ENCODE measurements around the gene AR.
A peak's percentile ranks its signal among the peaks of the same experiment; 100 is the strongest.

Gene AR

DNA sequence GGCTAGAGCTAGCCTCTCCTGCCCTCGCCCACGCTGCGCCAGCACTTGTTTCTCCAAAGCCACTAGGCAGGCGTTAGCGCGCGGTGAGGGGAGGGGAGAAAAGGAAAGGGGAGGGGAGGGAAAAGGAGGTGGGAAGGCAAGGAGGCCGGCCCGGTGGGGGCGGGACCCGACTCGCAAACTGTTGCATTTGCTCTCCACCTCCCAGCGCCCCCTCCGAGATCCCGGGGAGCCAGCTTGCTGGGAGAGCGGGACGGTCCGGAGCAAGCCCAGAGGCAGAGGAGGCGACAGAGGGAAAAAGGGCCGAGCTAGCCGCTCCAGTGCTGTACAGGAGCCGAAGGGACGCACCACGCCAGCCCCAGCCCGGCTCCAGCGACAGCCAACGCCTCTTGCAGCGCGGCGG is at the start of gene AR:
Gene AR, plus strand, starts transcription at position 204 of the 400 bp plus-strand sequence. CDS start 1,126 bp downstream, outside the sequence.
- no peak for DNase-seq

DNA sequence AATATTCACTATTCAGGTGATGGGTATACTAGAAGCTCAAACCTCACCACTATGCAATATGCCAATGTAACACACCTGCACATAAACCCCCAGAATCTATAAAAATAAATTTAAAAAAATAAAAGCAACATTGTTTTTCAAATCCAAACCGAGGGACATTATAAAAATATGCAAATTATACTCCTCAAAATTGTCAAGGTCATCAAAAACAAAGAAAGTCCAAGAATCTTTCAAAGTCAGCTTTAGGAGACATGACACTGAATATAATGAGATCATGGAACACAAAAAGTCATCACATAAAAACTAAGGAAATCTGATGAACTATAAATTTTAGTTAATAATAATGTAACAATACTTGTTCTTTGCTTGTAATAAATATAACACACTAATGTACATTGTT is 43.2 kb upstream of the AR start:
- no peak for DNase-seq

DNA sequence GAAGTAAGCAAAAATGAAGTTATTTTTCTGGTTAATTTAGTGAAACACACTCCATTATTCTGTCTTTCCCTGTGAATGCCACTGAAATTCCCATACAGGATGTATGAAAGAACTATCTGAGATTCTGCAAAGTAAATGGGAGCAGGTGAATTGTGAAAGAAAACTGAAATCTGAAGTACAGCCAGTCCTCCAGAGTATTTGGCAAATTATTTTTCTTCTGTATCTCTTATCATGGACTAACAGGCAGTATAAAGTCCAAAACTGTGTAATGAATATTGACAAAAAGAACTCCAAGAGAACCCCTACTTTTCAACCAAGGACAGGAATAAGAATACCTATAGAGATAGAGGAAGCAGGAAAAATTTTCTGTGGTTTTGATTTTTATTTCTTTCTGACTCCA is 40.8 kb upstream of the AR start:
- no peak for DNase-seq

DNA sequence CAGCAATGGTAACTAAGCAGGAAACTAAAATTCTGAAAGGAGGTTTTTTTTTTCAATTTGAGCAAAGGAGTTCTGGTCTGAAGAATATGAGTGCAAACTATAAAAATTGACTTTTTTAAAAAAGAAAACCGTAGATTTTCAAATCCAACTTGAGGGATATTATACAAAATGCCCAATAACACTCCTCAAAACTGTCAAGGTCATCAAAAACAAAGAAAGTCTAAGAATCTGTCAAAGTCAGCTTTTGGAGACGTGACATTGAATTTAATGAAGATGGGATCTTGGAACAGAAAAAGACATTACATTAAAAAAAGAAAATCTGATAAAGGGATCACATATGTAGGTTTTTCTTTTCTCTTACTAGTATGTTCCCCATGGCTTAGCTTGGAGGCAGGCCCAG is 40.4 kb upstream of the AR start:
- DNase-seq: no peak

- no peak for DNase-seq
These were observed 23.1 kb upstream of the AR start for GRCh38 chrX:67520671-67521070.

- no peak for DNase-seq
These were observed 20.7 kb upstream of the AR start for GRCh38 chrX:67523002-67523681.

GRCh38 chrX:67523932-67524331 is 19.9 kb upstream of the AR start:
- DNase-seq: no peak

- no peak for DNase-seq
These were observed 19.4 kb upstream of the AR start for GRCh38 chrX:67524428-67524827.

DNA sequence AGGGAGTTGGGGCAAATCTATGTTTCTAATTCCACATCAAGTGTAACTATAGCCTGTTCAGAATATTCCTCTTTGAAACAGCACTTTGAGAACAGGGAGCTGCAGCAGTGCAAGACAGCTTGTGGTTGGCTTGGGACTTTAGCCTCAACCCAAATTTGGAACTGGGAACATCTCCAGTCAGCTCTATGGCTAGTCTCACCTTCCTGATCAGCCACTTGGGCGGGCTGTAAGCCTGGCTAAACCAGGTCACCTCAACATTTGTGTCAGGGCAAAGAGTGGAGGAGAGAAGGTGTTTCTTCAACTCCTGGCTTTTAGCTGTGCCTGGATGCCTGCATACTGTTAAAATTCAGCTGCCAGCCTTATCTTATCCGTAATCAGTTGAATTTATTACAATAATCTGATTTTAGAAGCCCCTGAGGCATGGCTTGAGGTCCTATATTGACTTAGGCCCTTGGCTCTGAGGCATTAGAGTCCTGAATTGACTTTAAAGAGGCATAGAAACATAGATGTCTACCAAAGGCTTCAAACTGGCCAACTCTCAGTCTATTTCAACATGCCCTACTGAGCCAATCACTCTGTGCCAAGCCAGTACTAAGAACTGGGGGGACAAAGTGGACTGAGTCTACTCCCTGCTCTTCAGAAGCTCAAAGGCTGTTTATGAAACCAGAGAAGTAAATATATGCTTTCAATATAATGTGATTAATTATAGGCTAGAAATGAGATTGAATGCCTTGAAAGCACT is 18.7 kb upstream of the AR start:
- DNase-seq: no peak

GRCh38 chrX:67536564-67536963 is 7.3 kb upstream of the AR start:
- no peak for DNase-seq

DNA sequence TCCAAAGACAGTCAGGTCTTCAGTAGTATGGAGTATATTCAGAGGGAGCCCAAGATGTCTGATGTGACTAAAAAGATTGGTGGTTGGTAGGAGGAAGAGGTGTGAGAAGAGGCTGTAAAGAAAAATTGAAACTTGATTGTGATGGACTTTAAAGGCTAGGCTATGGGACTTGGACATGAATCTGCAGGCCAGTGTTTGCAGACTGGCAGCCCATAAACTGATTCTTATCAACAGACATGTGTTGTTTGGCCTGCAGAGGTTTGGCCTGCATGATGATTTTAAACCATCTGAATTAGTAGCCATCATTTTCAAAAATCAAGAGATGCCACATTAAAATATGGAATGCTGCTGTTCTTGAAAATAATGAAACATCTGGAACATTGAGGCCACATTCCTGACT is 5.4 kb upstream of the AR start:
- DNase-seq: no peak

GRCh38 chrX:67544281-67545035 is 637 bp downstream of the AR start:
- DNase-seq: no peak

DNA sequence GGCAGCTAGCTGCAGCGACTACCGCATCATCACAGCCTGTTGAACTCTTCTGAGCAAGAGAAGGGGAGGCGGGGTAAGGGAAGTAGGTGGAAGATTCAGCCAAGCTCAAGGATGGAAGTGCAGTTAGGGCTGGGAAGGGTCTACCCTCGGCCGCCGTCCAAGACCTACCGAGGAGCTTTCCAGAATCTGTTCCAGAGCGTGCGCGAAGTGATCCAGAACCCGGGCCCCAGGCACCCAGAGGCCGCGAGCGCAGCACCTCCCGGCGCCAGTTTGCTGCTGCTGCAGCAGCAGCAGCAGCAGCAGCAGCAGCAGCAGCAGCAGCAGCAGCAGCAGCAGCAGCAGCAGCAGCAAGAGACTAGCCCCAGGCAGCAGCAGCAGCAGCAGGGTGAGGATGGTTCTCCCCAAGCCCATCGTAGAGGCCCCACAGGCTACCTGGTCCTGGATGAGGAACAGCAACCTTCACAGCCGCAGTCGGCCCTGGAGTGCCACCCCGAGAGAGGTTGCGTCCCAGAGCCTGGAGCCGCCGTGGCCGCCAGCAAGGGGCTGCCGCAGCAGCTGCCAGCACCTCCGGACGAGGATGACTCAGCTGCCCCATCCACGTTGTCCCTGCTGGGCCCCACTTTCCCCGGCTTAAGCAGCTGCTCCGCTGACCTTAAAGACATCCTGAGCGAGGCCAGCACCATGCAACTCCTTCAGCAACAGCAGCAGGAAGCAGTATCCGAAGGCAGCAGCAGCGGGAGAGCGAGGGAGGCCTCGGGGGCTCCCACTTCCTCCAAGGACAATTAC is 1.4 kb downstream of the AR start:
- DNase-seq: no peak

GRCh38 chrX:67545893-67546495 is 2.2 kb downstream of the AR start:
- no peak for DNase-seq

GRCh38 chrX:67546496-67547423 is 2.9 kb downstream of the AR start:
- no peak for DNase-seq

DNA sequence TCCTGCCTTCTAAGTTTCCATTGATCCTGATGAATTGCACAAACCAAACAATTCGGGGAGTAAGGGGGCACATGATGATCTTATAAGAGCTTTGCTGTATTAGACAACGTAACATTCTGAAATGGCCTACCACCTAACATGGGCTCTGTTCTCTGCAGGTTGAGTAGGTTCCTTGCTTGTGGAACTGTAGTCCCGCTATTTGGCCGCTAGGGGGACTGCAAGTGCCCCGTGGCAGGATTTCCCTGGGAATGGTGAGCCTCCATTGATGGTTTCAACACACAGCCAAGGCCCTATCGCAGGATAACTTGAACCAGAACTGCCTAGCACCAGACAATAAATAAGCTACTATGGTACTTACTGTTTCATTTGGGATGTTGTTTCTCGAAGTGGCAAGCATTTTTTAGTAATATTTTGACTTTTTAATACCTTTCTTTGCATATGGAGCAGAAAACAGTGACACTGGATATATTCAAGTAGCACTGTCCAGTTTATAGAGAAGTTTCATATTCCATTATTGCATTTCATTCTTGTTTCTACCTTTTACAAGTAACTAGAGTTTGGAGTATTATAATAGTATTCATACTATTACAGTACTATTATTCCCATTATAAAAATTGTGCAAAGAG is 11.9 kb downstream of the AR start:
- DNase-seq: peak; percentile 1

GRCh38 chrX:67558267-67558666 is 14.4 kb downstream of the AR start:
- no peak for DNase-seq

DNA sequence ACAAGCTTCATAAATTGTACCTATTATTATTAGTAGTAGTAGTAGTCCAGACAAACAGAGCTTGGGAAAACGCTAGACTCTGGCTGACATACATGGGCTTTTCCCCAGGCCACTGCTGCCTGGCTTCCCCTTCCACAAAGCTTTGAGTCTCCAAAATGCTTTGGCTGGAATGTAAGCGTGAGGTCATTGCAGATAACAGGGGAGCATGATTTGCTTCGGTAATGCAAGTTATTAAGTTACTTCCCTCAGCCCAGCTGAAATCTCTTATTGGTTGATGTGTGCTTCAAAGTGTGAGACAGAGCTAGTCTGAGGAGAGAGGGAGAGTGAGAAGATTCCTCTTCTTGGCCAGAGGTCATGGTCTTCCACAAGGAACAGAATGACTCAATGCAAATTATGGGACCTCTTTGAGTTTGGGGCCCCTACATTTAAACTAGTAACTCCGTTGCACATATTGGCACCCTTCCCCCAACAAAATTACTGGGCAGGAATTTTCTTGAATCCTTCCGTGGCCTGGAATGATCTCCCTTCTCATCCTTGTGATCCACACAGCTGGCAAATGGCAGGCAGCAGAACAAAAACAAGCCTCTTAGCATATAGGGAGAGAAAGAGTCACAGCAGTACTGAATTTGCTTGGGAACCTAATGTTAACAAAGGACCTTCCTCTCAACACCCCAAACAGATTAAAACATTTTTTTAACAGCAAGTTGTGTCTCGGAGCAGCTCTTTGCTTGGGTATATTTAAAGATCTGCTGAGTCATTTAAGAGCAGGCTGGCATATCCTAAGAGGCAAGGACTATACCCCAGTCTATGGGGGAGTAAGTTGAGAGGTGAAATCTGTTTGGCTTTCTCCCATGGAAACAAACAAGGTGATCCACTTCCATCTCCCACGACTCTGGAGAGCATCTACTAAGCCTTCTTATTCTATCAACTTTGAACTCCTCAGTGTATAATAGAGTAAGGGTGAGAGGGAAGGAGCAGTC is 19.9 kb downstream of the AR start:
- no peak for DNase-seq

DNA sequence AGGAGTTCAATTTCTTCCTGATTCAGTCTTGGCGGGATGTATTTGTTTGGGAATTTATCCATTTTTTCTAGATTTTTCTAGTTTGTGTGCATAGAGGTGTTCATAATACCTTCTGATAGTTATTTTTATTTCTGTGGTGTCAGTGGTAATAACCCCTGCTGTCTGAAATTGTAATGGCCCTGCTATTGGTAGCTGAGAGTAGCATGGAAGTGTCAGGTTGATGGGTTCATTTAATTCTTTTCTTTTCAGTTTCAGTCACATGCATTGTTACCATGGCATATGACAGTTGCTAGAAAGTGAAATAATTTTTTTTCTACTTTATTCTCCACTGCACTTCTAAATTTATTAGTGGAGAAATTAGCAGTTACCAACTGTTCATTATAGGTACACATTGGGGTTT is 20.7 kb downstream of the AR start:
- DNase-seq: no peak

DNA sequence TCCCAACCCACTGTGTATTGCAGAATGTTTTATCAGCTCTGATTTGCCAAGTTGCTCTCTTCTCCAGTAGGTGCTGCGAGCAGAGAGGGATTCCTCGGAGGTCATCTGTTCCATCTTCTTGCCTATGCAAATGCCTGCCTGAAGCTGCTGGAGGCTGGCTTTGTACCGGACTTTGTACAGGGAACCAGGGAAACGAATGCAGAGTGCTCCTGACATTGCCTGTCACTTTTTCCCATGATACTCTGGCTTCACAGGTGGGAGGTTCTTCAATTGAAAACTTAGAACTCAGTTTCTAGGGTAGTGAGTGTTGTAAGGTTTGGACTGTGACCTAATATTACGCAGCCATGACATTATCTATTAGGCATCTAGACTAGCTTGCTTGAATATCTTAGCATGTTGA is 24.9 kb downstream of the AR start:
- no peak for DNase-seq
